ENCODE measurements around the gene RASA4B.
"Not testable (repeated sequence)": the region's sequence is repeated elsewhere in the genome, so short reads cannot be mapped to it uniquely, and the experiment has no call there.

DNA sequence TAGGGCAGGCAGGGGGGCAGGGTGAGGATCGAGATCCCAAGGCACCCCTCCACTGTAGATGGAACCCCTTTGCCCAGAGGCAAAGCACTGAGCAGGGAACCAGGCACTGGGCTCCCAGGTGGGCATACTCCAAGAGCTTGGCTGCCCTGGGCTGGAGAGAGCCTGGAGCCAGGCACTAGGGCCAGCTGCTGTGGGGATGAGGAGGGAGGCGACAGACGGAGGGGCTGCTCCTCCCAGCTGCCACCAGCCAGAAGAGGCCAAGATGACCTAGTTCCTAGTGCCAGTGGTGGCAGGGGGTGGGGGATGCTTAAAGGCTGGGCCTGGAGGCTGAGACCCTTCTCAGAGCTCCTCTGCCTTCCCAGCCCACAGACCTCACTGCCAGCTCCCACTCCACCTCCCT, 1.7 kb downstream of the RASA4B start:
- TF ChIP-seq, protein P1, sequence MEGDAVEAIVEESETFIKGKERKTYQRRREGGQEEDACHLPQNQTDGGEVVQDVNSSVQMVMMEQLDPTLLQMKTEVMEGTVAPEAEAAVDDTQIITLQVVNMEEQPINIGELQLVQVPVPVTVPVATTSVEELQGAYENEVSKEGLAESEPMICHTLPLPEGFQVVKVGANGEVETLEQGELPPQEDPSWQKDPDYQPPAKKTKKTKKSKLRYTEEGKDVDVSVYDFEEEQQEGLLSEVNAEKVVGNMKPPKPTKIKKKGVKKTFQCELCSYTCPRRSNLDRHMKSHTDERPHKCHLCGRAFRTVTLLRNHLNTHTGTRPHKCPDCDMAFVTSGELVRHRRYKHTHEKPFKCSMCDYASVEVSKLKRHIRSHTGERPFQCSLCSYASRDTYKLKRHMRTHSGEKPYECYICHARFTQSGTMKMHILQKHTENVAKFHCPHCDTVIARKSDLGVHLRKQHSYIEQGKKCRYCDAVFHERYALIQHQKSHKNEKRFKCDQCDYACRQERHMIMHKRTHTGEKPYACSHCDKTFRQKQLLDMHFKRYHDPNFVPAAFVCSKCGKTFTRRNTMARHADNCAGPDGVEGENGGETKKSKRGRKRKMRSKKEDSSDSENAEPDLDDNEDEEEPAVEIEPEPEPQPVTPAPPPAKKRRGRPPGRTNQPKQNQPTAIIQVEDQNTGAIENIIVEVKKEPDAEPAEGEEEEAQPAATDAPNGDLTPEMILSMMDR (IDR thresholded peaks at IDR 0.05 in 8 of 11, conservative IDR thresholded peaks at IDR 0.05 in 3 of 11) = not testable (repeated sequence)
- TF ChIP-seq POLR2AphosphoS5, POLR2A (IDR thresholded peaks at IDR 0.05): not testable (repeated sequence)

Measured in spleen (tissue), 7 donors.